K562 (cell line): ENCODE data around the gene PLXDC2. TPM values are rescaled to one million over a fixed set of nuclear protein-coding genes. Genes with fewer than 3 reads are reported as not detected.

Experiments
- ATAC-seq: fragments of 200-7000 bp; cut with Tn5 transposase; 3 replicates; pipeline ENCODE4 v1.9.1; 2020; ENCODE audit warnings: moderate library complexity
- BruUV-seq: library from RNA; stranded (reverse); fragments of 400-500 nt; replicated peaks from 2 replicates; lab custom pipeline; 2021; lab: Mats Ljungman, UMichigan
- CTCF ChIA-PET: fragments of 300-600 bp; formaldehyde crosslinking; extraction: SDS; loops from one replicate; lab custom pipeline; 2021; ENCODE audit warnings: low intra/inter-chr PET ratio; lab: Yijun Ruan, JAX
- POLR2A ChIA-PET: fragments of 300-600, 350-650 bp; sonication (Branson Sonifier 250); formaldehyde crosslinking; extraction: SDS; loops from one replicate; lab custom pipeline; 2021; ENCODE audit warnings: antibody characterized with exemption, inconsistent platforms; lab: Yijun Ruan, JAX
- DNase-seq, 4 experiments: peaks; one replicate each; pipeline versions ENCODE4 v3.0.0 to v3.0.0-alpha.2; 2011 to 2018; ENCODE audit warnings: low spot score in 3 of 4, mixed read lengths in 3 of 4; ENCODE audit errors: extremely low read depth in 1 of 4
- FAIRE-seq: peaks from 2 replicates; lab custom pipeline; 2011; peaks lifted over from hg19 to GRCh38; lab: Jason Lieb, UNC
- H2AFZ ChIP-seq: 2 replicates; pipeline ENCODE4 v1.6.0; 2011; ENCODE audit warnings: low read depth, low read length, control low read depth, inconsistent platforms
- H3K27ac ChIP-seq: fragments of 200-600 bp; 3 replicates; pipeline ENCODE4 v1.8.0; 2011; ENCODE audit warnings: low read depth, mild to moderate bottlenecking, control low read depth, inconsistent platforms, low read length, moderate library complexity, mixed read lengths; ENCODE audit errors: extremely low read depth
- H3K27me3 ChIP-seq, 2 experiments: fragments of 300-600 bp in 1 of 2; 2 replicates in 1 of 2; 3 replicates in 1 of 2; pipeline versions ENCODE4 v1.6.0 to v1.8.0; 2011; ENCODE audit warnings: inconsistent platforms in 2 of 2, low read length in 2 of 2, mild to moderate bottlenecking in 1 of 2, mixed read lengths in 1 of 2, moderate library complexity in 1 of 2; ENCODE audit not compliant: control insufficient read depth in 2 of 2, insufficient read depth in 2 of 2
- H3K36me3 ChIP-seq: fragments of 300-600 bp; 3 replicates; pipeline ENCODE4 v1.8.0; 2011; ENCODE audit warnings: mild to moderate bottlenecking, low read length, inconsistent platforms; ENCODE audit not compliant: control insufficient read depth, insufficient read depth
- H3K4me1 ChIP-seq, 2 experiments: fragments of 200-600 bp in 1 of 2; replicated peaks in 1 of 2; 2 replicates in 1 of 2; 3 replicates in 1 of 2; pipeline versions ENCODE4 v1.5.1 to v1.8.0; 2011; ENCODE audit warnings: inconsistent platforms in 2 of 2, low read length in 2 of 2, mild to moderate bottlenecking in 1 of 2, mixed read lengths in 1 of 2, moderate library complexity in 1 of 2; ENCODE audit not compliant: control insufficient read depth in 2 of 2, insufficient read depth in 2 of 2
- H3K4me2 ChIP-seq: 2 replicates; pipeline ENCODE4 v1.6.1; 2011; ENCODE audit warnings: low read length, control low read depth, inconsistent platforms, mixed read lengths; ENCODE audit not compliant: insufficient read depth
- H3K4me3 ChIP-seq: fragments of 200-600 bp; sonication (generic), shearing (Covaris generic); 2 replicates; pipeline ENCODE4 v1.5.1; 2016; ENCODE audit warnings: control low read depth, inconsistent platforms
- H3K79me2 ChIP-seq: fragments of 200-600 bp; 3 replicates; pipeline ENCODE4 v1.8.0; 2011; ENCODE audit warnings: low read length, inconsistent platforms; ENCODE audit not compliant: control insufficient read depth, insufficient read depth
- H3K9ac ChIP-seq, 2 experiments: 2 replicates each; pipeline versions ENCODE4 v1.6.0 to v1.6.1; 2011; ENCODE audit warnings: low read depth in 2 of 2, low read length in 2 of 2, control low read depth in 1 of 2, inconsistent platforms in 1 of 2, mild to moderate bottlenecking in 1 of 2, mixed read lengths in 1 of 2; ENCODE audit not compliant: insufficient read depth in 1 of 2
- H3K9me1 ChIP-seq: one replicate; pipeline ENCODE4 v1.6.0; 2011; ENCODE audit warnings: inconsistent platforms, mild to moderate bottlenecking, low read length, moderate library complexity; ENCODE audit not compliant: control insufficient read depth, insufficient read depth
- H3K9me3 ChIP-seq: replicated peaks from 2 replicates; pipeline ENCODE4 v1.5.1; 2011; ENCODE audit warnings: low read depth, low read length, inconsistent platforms; ENCODE audit not compliant: control insufficient read depth, insufficient read depth
- H4K20me1 ChIP-seq: replicated peaks from 2 replicates; pipeline ENCODE4 v1.6.1; 2011; ENCODE audit warnings: low read length, inconsistent platforms, mixed read lengths; ENCODE audit not compliant: control insufficient read depth, insufficient read depth
- FOXK1 ChIP-seq: sonication (generic); formaldehyde crosslinking; IDR thresholded peaks from 2 replicates; pipeline ENCODE4 v1.8.0; 2022; ENCODE audit warnings: missing genetic modification reagents, mild to moderate bottlenecking, borderline replicate concordance
- HNRNPLL ChIP-seq: fragments of 200-400 bp; formaldehyde crosslinking; IDR thresholded peaks from 2 replicates; pipeline ENCODE4 v1.6.1; 2017; ENCODE audit warnings: low read length, low read depth, mild to moderate bottlenecking; ENCODE audit not compliant: poor library complexity, severe bottlenecking
- KLF6 ChIP-seq: fragments of 250-450 bp; sonication (Bioruptor Pico); IDR thresholded peaks from 2 replicates; pipeline ENCODE4 v1.4.0; 2020; ENCODE audit warnings: mild to moderate bottlenecking, moderate library complexity, borderline replicate concordance
- MAZ ChIP-seq, 2 experiments: fragments of 450-650 bp in 1 of 2; sonication (generic) in 1 of 2; formaldehyde crosslinking; IDR thresholded peaks in 1 of 2; conservative IDR thresholded peaks in 1 of 2; 2 replicates each; pipeline versions ENCODE4 v1.4.0 to v1.5.0; 2020; ENCODE audit warnings: mild to moderate bottlenecking in 1 of 2, missing genetic modification reagents in 1 of 2
- NFIX ChIP-seq: fragments of 250-450 bp; sonication (Bioruptor Pico); IDR thresholded peaks from 2 replicates; pipeline ENCODE4 v1.4.0; 2020; ENCODE audit warnings: low read depth, mild to moderate bottlenecking, moderate library complexity
- ZNF324 ChIP-seq: fragments of 250-450 bp; sonication (Bioruptor Pico); IDR thresholded peaks from 2 replicates; pipeline ENCODE4 v1.4.0; 2020; ENCODE audit warnings: mild to moderate bottlenecking
- ZZZ3 ChIP-seq: fragments of 450-650 bp; IDR thresholded peaks from 2 replicates; pipeline ENCODE4 v1.6.1; 2016; ENCODE audit warnings: antibody characterized with exemption, mild to moderate bottlenecking, moderate library complexity
- WGBS: fragments of 100-300 bp; shearing (Covaris generic); methylation state at CpG from one replicate; pipeline ENCODE4 v1.1.6; 2016; ENCODE audit warnings: low coverage, mixed read lengths; ENCODE audit not compliant: insufficient coverage; ENCODE audit errors: missing lambda C conversion rate; 5-methylcytosine and 5-hydroxymethylcytosine counted together
- in situ Hi-C: fragments of 300-500 bp; cut with MboI; formaldehyde crosslinking; loops from 4 replicates; pipeline ENCODE4 v1.15.0; 2018; ENCODE audit warnings: inconsistent platforms, mixed read lengths
- intact Hi-C: fragments of 100-400 bp; cut with micrococcal nuclease; formaldehyde crosslinking; loops from 2 replicates; pipeline ENCODE4 v1.14.2; 2022
- polyA plus RNA-seq, 8 experiments: library from polyadenylated mRNA; depleted of rRNA in 4 of 8; stranded (reverse) in 5 of 8; unstranded in 3 of 8; fragments of >200 nt; fragmentation: Nextera tagmentation in 2 of 8; fragmentation: Illumina TruSeq in 1 of 8; extraction: Ambion mirVana in 2 of 8; extraction: Trizol in 1 of 8; gene quantifications; 2 replicates each; pipeline versions ENCODE4 v1.2.1 to v1.2.3, GENCODE V29; 2011 to 2014; ENCODE audit warnings: inconsistent platforms in 1 of 8, missing spikeins in 1 of 8
- total RNA-seq, 7 experiments: library from RNA; depleted of rRNA in 6 of 7; stranded (reverse); fragments of >200 nt in 6 of 7; fragmentation: Illumina TruSeq in 2 of 7; extraction: Trizol in 2 of 7; gene quantifications; 2 replicates each; pipeline versions ENCODE4 v1.2.1 to v1.2.3, GENCODE V29; 2011 to 2021; ENCODE audit warnings: low replicate concordance in 1 of 7
- TF ChIP-seq, protein P1 (sequence below): sonication (generic); formaldehyde crosslinking; IDR thresholded peaks from 2 replicates; pipeline ENCODE4 v1.5.0; 2020; ENCODE audit warnings: missing genetic modification reagents
- TF ChIP-seq, protein P2 (sequence below): sonication (generic); formaldehyde crosslinking; IDR thresholded peaks from 2 replicates; pipeline ENCODE4 v1.8.0; 2022; ENCODE audit warnings: mild to moderate bottlenecking, missing genetic modification reagents
- TF ChIP-seq, protein P3 (sequence below): fragments of 200-800 bp; sonication (Bioruptor generic); IDR thresholded peaks from 2 replicates; pipeline ENCODE4 v1.6.1; 2016; ENCODE audit warnings: missing genetic modification characterization, missing compliant biosample characterization
- TF ChIP-seq, protein P4 (sequence below): fragments of 250-450 bp; sonication (Bioruptor Pico); IDR thresholded peaks from 2 replicates; pipeline ENCODE4 v1.9.0; 2021; ENCODE audit warnings: mild to moderate bottlenecking
- TF ChIP-seq, protein P5 (sequence below): fragments of 250-450 bp; sonication (Bioruptor Pico); IDR thresholded peaks from 2 replicates; pipeline ENCODE4 v1.4.0; 2020; ENCODE audit warnings: mild to moderate bottlenecking
- TF ChIP-seq, protein P6 (sequence below): fragments of 250-450 bp; sonication (Bioruptor Pico); IDR thresholded peaks from 2 replicates; pipeline ENCODE4 v1.8.0; 2022; ENCODE audit warnings: moderate library complexity, mild to moderate bottlenecking, inconsistent platforms

The PLXDC2 gene
- total and polyA plus RNA-seq, 9 of the 15 experiments (the other 6 are each of a cell fraction or from before 2014, with no cell fraction given): 0.01 to 0.33 (median 0.10) TPM; not detected in 3

DNA sequence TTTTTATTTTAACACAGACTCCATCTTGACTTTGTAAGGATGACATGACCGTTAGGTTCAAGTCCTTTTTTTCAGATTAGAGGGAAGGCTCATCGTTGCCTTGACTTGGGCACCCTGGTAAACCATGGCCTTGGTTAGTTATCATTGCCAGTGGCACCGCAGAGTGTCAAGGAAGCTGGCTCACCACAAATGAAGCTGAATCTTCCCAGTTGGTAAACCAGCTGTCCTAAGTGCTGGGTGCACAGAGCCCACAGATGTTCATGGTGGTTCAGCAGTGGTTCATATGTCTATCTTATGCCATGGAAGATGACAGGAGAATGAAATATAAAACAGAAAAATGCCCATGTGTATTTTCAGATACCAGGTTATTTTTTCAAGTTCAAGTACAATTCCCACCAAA, 273.6 kb downstream of the PLXDC2 start:
- no peak overlapping the region for H3K4me3 ChIP-seq
- H3K36me3 ChIP-seq: no peaks in the 10 kb centered on the region
- WGBS: 0% methylated on average over 3 of the region's 3 CpGs
- in situ Hi-C loops (no loop called here), intact Hi-C loops (no loop called here)
- DNase-seq (no peak), ATAC-seq (no peak), FAIRE-seq (no peak)
- H4K20me1 ChIP-seq: no peaks in the 10 kb centered on the region
- H3K4me2 ChIP-seq: no peak overlapping the region
- H3K4me1 ChIP-seq: no peaks in the 10 kb centered on the region
- no peaks in the 10 kb centered on the region for H3K9me1 ChIP-seq
- CTCF ChIA-PET: no interaction called here
- no peaks in the 10 kb centered on the region for H3K79me2 ChIP-seq
- H3K9me3 ChIP-seq: no peaks in the 10 kb centered on the region
- H2AFZ ChIP-seq: no peak overlapping the region
- no peaks in the 10 kb centered on the region for H3K27me3 ChIP-seq
- H3K9ac ChIP-seq: no peak overlapping the region
- no TSS peak for BruUV-seq
- POLR2A ChIA-PET: no interaction called here
- H3K27ac ChIP-seq: no peak overlapping the region
- TF ChIP-seq, protein P1, sequence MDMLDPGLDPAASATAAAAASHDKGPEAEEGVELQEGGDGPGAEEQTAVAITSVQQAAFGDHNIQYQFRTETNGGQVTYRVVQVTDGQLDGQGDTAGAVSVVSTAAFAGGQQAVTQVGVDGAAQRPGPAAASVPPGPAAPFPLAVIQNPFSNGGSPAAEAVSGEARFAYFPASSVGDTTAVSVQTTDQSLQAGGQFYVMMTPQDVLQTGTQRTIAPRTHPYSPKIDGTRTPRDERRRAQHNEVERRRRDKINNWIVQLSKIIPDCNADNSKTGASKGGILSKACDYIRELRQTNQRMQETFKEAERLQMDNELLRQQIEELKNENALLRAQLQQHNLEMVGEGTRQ (CRISPR knock-in tag): no peak
- TF ChIP-seq, protein P2, sequence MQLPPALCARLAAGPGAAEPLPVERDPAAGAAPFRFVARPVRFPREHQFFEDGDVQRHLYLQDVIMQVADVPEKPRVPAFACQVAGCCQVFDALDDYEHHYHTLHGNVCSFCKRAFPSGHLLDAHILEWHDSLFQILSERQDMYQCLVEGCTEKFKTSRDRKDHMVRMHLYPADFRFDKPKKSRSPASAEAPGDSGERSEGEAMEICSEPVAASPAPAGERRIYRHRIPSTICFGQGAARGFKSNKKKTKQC (CRISPR knock-in tag): no peak
- no peak for TF ChIP-seq NFIX (CRISPR knock-in tag)
- TF ChIP-seq MAZ (CRISPR knock-in tag; conservative IDR thresholded peaks at IDR 0.05 in 1 of 2, IDR thresholded peaks at IDR 0.05 in 1 of 2): no peak
- TF ChIP-seq ZZZ3: no peak
- TF ChIP-seq ZNF324: no peak
- TF ChIP-seq, protein P3, sequence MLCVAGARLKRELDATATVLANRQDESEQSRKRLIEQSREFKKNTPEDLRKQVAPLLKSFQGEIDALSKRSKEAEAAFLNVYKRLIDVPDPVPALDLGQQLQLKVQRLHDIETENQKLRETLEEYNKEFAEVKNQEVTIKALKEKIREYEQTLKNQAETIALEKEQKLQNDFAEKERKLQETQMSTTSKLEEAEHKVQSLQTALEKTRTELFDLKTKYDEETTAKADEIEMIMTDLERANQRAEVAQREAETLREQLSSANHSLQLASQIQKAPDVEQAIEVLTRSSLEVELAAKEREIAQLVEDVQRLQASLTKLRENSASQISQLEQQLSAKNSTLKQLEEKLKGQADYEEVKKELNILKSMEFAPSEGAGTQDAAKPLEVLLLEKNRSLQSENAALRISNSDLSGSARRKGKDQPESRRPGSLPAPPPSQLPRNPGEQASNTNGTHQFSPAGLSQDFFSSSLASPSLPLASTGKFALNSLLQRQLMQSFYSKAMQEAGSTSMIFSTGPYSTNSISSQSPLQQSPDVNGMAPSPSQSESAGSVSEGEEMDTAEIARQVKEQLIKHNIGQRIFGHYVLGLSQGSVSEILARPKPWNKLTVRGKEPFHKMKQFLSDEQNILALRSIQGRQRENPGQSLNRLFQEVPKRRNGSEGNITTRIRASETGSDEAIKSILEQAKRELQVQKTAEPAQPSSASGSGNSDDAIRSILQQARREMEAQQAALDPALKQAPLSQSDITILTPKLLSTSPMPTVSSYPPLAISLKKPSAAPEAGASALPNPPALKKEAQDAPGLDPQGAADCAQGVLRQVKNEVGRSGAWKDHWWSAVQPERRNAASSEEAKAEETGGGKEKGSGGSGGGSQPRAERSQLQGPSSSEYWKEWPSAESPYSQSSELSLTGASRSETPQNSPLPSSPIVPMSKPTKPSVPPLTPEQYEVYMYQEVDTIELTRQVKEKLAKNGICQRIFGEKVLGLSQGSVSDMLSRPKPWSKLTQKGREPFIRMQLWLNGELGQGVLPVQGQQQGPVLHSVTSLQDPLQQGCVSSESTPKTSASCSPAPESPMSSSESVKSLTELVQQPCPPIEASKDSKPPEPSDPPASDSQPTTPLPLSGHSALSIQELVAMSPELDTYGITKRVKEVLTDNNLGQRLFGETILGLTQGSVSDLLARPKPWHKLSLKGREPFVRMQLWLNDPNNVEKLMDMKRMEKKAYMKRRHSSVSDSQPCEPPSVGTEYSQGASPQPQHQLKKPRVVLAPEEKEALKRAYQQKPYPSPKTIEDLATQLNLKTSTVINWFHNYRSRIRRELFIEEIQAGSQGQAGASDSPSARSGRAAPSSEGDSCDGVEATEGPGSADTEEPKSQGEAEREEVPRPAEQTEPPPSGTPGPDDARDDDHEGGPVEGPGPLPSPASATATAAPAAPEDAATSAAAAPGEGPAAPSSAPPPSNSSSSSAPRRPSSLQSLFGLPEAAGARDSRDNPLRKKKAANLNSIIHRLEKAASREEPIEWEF (CRISPR knock-in tag): no peak
- TF ChIP-seq, protein P4, sequence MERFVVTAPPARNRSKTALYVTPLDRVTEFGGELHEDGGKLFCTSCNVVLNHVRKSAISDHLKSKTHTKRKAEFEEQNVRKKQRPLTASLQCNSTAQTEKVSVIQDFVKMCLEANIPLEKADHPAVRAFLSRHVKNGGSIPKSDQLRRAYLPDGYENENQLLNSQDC (CRISPR knock-in tag): no peak
- TF ChIP-seq, protein P5, sequence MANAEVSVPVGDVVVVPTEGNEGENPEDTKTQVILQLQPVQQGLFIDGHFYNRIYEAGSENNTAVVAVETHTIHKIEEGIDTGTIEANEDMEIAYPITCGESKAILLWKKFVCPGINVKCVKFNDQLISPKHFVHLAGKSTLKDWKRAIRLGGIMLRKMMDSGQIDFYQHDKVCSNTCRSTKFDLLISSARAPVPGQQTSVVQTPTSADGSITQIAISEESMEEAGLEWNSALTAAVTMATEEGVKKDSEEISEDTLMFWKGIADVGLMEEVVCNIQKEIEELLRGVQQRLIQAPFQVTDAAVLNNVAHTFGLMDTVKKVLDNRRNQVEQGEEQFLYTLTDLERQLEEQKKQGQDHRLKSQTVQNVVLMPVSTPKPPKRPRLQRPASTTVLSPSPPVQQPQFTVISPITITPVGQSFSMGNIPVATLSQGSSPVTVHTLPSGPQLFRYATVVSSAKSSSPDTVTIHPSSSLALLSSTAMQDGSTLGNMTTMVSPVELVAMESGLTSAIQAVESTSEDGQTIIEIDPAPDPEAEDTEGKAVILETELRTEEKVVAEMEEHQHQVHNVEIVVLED (CRISPR knock-in tag): no peak
- TF ChIP-seq, protein P6, sequence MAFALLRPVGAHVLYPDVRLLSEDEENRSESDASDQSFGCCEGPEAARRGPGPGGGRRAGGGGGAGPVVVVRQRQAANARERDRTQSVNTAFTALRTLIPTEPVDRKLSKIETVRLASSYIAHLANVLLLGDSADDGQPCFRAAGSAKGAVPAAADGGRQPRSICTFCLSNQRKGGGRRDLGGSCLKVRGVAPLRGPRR (CRISPR knock-in tag): no peak
- no peak for TF ChIP-seq HNRNPLL
- no peak for TF ChIP-seq KLF6
- TF ChIP-seq FOXK1 (CRISPR knock-in tag): no peak
